Hindlimb muscle (tissue), 1 donor: ENCODE results near the gene CLHC1. TPM values are rescaled to one million over a fixed set of nuclear protein-coding genes. Genes with fewer than 3 reads are reported as not detected.

Source experiments
- DNase-seq: peaks from one replicate; pipeline ENCODE4 v3.0.0-alpha.2; 2013
- polyA plus RNA-seq: library from polyadenylated mRNA; unstranded; fragments of 120-200 nt; gene quantifications from one replicate; pipeline ENCODE4 v1.2.1, GENCODE V29; 2013; ENCODE audit not compliant: insufficient read length

The CLHC1 gene
- polyA plus RNA-seq, 1 donor: 15.4 TPM

GRCh38 chr2:55168221-55169154 lies 63.6 kb downstream of the CLHC1 start:
- peak; percentile 61 for DNase-seq

DNA sequence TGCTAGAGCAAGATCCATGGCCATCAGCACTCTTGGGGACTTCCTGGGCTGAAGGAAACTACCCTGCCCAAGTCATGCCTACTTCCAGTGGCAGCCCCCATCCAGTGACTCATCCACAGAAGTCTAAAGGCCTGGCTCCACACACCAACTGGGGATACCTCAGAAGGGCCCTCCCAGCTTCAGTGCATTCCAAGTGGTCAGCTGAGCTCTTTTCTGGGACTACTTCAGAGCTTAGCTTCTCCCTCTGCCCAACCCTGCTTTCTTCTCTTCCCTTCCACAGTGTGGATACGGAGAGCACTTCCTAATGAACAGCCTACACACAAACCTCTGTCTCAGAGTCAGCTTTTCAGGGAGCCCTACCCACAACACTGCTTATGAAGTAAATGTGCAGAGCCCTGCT lies 66.5 kb downstream of the CLHC1 start:
- no peak for DNase-seq

GRCh38 chr2:55164534-55165480 lies 67.3 kb downstream of the CLHC1 start:
- DNase-seq: no peak

DNA sequence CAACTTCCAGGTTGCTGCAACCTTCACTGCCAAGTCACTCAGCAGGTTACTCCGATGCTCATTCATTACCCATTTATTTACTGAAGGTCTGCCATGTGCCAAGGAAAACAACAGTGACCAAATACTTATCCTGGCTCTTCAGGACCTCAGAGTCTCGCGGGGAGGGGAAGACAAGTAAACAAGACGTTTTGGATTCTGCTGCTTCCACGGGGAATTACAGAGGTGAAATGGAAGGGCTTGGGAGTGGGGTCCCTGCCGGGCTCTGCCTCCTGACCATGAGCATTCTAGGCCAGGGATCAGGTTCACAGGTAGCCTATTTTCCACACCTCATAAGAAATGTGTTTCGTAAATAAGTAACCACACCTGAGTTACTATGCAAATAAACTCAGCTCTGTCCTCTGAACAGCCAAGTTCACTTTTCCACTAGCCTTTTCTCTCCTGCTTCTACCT lies 68.1 kb downstream of the CLHC1 start:
- no peak for DNase-seq

- DNase-seq: no peak
Observed at GRCh38 chr2:55163274-55163721, 68.8 kb downstream of the CLHC1 start.

- no peak for DNase-seq
Observed at GRCh38 chr2:55162284-55163006, 69.6 kb downstream of the CLHC1 start.

GRCh38 chr2:55161295-55162210 lies 70.5 kb downstream of the CLHC1 start:
- DNase-seq: no peak

GRCh38 chr2:55160422-55160821 lies 71.7 kb downstream of the CLHC1 start:
- no peak for DNase-seq

DNA sequence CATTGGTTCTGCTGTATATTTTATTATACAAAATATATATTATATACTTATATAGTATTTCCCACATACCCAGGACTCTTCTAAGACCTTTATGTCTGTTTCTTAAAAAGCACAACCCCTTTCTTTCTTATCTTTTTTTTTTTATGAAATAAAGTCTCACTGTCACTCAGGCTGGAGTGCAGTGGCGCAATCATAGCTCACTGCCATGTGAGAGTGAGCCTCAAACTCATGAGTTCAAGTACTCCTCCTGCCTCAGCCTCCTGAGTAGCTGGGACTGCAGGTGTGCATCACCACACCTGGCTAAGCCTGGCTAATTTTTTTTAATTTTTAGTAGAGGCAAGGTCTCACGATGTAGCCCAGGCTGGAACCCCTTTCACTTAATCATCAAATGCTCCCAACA lies 72.3 kb downstream of the CLHC1 start:
- no peak for DNase-seq

DNA sequence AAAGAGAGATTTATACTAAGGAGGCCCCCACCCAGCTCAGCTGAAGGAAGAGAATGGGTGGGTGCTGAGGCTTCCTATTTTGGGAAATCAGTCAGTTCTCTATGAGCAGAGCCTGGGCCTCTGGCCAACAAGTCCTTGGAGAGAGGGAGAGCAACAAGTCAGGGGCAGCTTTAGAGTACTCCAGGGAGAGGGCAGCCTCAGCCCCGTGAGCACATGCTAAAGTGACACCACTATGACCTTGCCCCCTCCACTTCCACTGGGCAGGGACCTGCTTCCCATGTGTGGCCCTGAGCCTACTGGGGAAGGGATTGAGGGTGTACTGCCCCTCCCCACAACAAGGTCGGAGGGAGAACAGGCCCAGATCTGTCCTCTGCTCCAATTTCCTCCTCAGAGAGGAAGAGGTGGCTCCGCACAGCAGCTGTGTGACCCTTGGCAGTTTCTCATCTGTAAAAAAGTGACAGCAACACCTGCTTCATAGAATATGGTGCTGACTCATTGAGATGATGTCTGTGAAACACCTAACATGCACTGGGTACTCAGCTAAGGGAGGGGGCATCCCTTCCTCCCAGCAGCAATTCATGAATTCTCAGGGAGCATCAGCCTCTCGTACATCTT lies 72.9 kb downstream of the CLHC1 start:
- DNase-seq: no peak

DNA sequence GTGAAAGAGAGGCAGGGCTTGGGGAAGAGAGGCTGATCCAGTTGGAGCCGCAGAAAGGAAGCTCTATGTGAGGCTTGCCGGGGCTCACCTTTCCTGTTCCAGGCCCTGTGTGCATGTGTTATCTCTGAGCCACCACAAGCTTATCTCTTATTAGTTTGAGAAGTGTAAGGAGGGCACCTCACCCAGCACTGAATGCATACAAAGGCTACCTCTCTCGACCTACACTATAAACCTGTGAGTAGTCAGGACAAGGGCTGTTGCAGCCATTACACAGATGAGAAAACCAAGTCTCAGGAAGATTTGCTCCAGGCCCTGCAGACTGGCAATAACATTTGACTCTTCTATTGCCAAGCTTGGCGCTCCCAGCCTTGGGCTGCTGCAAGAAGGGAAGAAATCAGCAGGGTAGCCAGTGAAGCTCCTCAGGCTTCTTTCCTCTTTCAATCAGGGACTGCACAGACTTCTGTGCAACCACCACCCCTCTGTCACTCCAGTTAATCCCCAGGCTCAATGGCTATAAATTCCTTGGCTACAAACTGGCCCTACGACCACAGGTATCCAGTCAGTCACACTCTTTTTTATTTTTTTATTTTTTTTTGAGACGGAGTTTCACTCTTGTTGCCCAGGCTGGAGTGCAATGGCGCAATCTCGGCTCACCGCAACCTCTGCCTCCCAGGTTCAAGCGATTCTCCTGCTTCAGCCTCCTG lies 73.8 kb downstream of the CLHC1 start:
- DNase-seq: no peak

DNA sequence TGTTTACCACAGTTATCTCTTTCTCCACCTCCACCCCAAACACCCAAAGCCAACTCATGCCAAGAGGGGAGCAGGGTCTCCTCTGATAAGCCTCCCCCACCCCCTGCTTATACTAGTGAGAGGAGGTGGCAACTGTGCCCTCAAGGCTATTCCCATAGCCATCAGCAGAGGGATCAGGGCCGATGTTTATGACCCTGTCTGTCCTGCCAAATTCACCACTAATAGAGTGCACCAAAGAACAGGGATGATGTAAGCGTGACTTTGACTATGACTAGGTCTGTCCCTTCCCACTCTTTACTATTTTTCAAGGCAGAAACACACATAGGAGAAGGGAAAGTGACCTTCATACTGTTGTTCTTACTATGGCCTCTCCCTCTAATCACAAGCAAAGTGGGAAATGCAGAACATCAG lies 74.6 kb downstream of the CLHC1 start:
- no peak for DNase-seq

DNA sequence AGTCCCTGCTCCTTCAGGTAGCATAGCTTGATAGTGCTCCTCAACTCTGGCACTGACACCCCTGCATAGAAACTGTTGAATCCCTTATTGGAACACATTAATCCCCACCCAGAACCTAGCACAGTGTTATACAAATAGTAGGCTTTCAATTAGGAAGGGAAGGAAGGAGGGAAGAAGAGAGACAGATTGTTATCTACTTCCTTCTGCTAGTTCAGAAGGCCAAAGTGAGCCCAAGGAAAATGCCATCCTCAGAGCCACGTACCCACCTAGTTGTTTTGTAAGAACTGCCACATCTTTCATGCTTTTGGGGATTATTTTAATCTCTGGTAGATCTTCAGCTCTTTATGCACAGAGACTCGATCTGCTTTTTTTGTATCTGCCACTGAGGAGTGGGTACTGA lies 75.1 kb downstream of the CLHC1 start:
- DNase-seq: no peak

DNA sequence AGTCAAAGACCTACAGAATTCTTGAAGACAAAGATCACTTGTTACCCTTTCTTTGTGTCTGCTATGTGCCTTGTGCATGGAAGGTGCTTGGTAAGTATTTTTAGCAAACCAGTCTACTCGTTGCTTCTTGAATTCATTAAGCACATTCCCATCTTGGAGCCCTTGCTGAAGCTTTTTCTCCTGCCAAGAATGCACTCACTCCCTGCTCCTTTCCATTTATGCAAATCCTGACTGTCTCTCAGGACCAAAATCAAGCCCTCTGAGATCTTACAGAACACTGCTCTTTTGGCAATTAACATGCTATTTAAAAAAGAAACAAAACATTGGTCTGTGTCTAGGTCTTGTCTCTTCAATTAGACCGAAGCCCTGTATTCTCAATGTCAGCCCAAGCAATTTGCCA lies 75.8 kb downstream of the CLHC1 start:
- DNase-seq: no peak

- no peak for DNase-seq
Observed at GRCh38 chr2:55155764-55156281, 76.3 kb downstream of the CLHC1 start.

- no peak for DNase-seq
Observed at GRCh38 chr2:55155206-55155605, 76.9 kb downstream of the CLHC1 start.

- no peak for DNase-seq
Observed at GRCh38 chr2:55154525-55155030, 77.5 kb downstream of the CLHC1 start.

DNA sequence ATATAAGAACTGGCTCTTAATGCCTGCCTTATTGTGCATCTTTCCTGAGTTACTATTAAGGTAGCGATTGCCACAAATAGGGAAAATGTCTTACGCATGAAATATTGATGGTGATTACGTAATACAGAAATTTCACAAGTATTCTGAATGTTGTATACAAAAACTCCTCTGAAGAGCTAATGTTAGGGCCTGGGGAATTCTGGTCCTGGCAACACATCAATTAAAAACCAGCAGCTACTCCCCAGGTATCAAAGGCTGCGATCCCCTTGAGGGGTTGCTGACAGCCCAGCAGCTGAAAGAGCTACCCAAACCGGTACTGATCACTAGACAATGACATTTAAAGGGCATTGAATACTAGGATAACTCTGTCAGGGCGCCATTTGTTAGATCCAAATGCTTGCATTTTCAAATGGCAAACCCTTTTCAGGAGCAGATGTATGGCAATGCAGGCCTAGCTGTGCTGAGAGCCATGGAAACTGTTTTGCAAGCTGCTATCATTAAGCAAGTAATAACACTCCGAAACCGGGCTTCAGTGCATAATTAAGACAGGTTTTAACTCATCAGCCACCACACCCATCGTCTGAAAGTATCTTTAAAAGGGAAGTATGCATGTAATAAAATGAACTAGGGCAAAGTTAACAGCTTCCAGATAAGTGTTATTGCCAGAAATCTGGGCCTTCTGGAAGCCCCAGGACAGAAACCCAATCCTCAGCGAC lies 78.4 kb downstream of the CLHC1 start:
- no peak for DNase-seq
